PC-9 (cell line): Measurements from ENCODE around the gene CFAP54. TPM values are rescaled to one million over a fixed set of nuclear protein-coding genes. Genes with fewer than 3 reads are reported as not detected.

Experiments
- BruUV-seq: library from RNA; stranded (reverse); fragments of 400-500 nt; replicated peaks from 2 replicates; lab custom pipeline; 2021; lab: Mats Ljungman, UMichigan
- CTCF ChIA-PET: fragments of 300-600 bp; sonication (Branson Sonifier 250); formaldehyde crosslinking; loops from one replicate; lab custom pipeline; 2022; ENCODE audit warnings: antibody characterized with exemption; lab: Charles Lee
- POLR2A ChIA-PET: fragments of 300-600 bp; sonication (Branson Sonifier 250); formaldehyde crosslinking; loops from one replicate; lab custom pipeline; 2022; ENCODE audit warnings: antibody characterized with exemption; ENCODE audit not compliant: unreplicated experiment; lab: Charles Lee
- DNase-seq, 2 experiments: peaks; one replicate each; pipeline versions ENCODE4 v3.0.0 to v3.0.0-alpha.2; 2015 to 2022; ENCODE audit warnings: mixed read lengths in 1 of 2
- H2AFZ ChIP-seq: fragments of 200-600 bp; sonication (generic); 2 replicates; pipeline ENCODE4 v1.8.1; 2017; ENCODE audit warnings: antibody characterized with exemption
- H3F3A ChIP-seq: fragments of 200-600 bp; sonication (generic); 2 replicates; pipeline ENCODE4 v1.8.1; 2017; ENCODE audit warnings: antibody characterized with exemption, mild to moderate bottlenecking, low read depth; ENCODE audit not compliant: insufficient read depth
- H3K27ac ChIP-seq: fragments of 200-600 bp; sonication (generic); 2 replicates; pipeline ENCODE4 v1.6.1; 2016; ENCODE audit warnings: mixed run types
- H3K27me3 ChIP-seq: fragments of 200-600 bp; sonication (generic); 2 replicates; pipeline ENCODE4 v1.6.1; 2016; ENCODE audit warnings: low read depth, mixed run types; ENCODE audit not compliant: insufficient read depth
- H3K36me3 ChIP-seq: fragments of 200-600 bp; sonication (generic); 2 replicates; pipeline ENCODE4 v1.6.1; 2016; ENCODE audit warnings: low read depth, mixed run types
- H3K4me1 ChIP-seq: fragments of 200-600 bp; sonication (generic); replicated peaks from 2 replicates; pipeline ENCODE4 v1.6.1; 2016; ENCODE audit warnings: mixed run types; ENCODE audit not compliant: insufficient read depth
- H3K4me2 ChIP-seq: fragments of 200-600 bp; sonication (generic); 2 replicates; pipeline ENCODE4 v1.6.1; 2017; ENCODE audit warnings: mixed run types
- H3K4me3 ChIP-seq: fragments of 200-600 bp; sonication (generic); 2 replicates; pipeline ENCODE4 v1.6.1; 2016; ENCODE audit warnings: mixed run types
- H3K79me2 ChIP-seq: fragments of 200-600 bp; sonication (generic); 2 replicates; pipeline ENCODE4 v1.6.1; 2017; ENCODE audit warnings: low read depth, mixed run types
- H3K9me2 ChIP-seq: fragments of 200-600 bp; sonication (generic); 2 replicates; pipeline ENCODE4 v1.8.1; 2017; ENCODE audit warnings: mild to moderate bottlenecking; ENCODE audit not compliant: insufficient read depth
- H3K9me3 ChIP-seq: fragments of 200-600 bp; sonication (generic); 2 replicates; pipeline ENCODE4 v1.8.1; 2016; ENCODE audit warnings: low read depth; ENCODE audit not compliant: insufficient read depth
- H4K20me1 ChIP-seq: fragments of 200-600 bp; sonication (generic); 2 replicates; pipeline ENCODE4 v1.8.1; 2017; ENCODE audit not compliant: insufficient read depth
- CTCF ChIP-seq: fragments of 200-600 bp; sonication (generic); conservative IDR thresholded peaks from 2 replicates; pipeline ENCODE4 v1.6.1; 2017; ENCODE audit warnings: mixed run types, antibody characterized with exemption, mild to moderate bottlenecking, moderate library complexity
- EZH2 ChIP-seq: fragments of 200-600 bp; sonication (generic); IDR thresholded peaks from 2 replicates; pipeline ENCODE4 v1.8.0; 2017; ENCODE audit warnings: antibody characterized with exemption, low read depth
- intact Hi-C: fragments of 100-400 bp; cut with micrococcal nuclease; formaldehyde crosslinking; loops from one replicate; pipeline ENCODE4 v1.10.0; 2022; ENCODE audit not compliant: unreplicated experiment
- total RNA-seq: library from RNA; stranded (reverse); gene quantifications from 2 replicates; pipeline ENCODE4 v1.2.3, GENCODE V29; 2021

Gene CFAP54
- total RNA-seq, 1 experiment from 2014 or later, result 16.4 TPM

- H3K27me3 ChIP-seq, result no peaks in the 10 kb centered on the region
- intact Hi-C loops, result no loop called here
- no TSS peak for BruUV-seq
- no peak for DNase-seq
- H3K27ac ChIP-seq, result no peak overlapping the region
- TF ChIP-seq EZH2 (no peak), CTCF (no peak)
- no peak overlapping the region for H2AFZ ChIP-seq
- H3K9me3 ChIP-seq, result peaks cover 8% of the 10 kb centered on the region; the same call in 1 of the 2 replicates
- no peaks in the 10 kb centered on the region for H3F3A ChIP-seq
- no peaks in the 10 kb centered on the region for H3K79me2 ChIP-seq
- CTCF ChIA-PET, result no interaction called here
- H3K9me2 ChIP-seq, result peaks cover 5% of the 10 kb centered on the region; the same call in 1 of the 2 replicates
- no peaks in the 10 kb centered on the region for H3K4me1 ChIP-seq
- POLR2A ChIA-PET, result no interaction called here
- no peak overlapping the region for H3K4me2 ChIP-seq
- no peaks in the 10 kb centered on the region for H3K36me3 ChIP-seq
- no peak overlapping the region for H3K4me3 ChIP-seq
- H4K20me1 ChIP-seq, result no peaks in the 10 kb centered on the region
These were observed 147.5 kb downstream of the CFAP54 start for GRCh38 chr12:96636895-96637294.

GRCh38 chr12:96648923-96649322, 159.5 kb downstream of the CFAP54 start:
- CTCF ChIA-PET, result no interaction called here
- H3K4me2 ChIP-seq, result no peak overlapping the region

GRCh38 chr12:96652870-96653269, 163.5 kb downstream of the CFAP54 start:
- no peak overlapping the region for H3K4me3 ChIP-seq
- H3F3A ChIP-seq, result no peaks in the 10 kb centered on the region
- no peaks in the 10 kb centered on the region for H3K36me3 ChIP-seq
- ChIA-PET CTCF (interaction anchor here (0.6 kb wide), 1 partner anchor 195 kb away, joined by 3 read pairs; no protein-coding TSS in a partner anchor), POLR2A (no interaction called here)
- no peak for DNase-seq
- H3K9me3 ChIP-seq, result no peaks in the 10 kb centered on the region
- no peaks in the 10 kb centered on the region for H3K79me2 ChIP-seq
- no peak overlapping the region for H2AFZ ChIP-seq
- intact Hi-C loops, result no loop called here
- H3K9me2 ChIP-seq, result no peaks in the 10 kb centered on the region
- no peaks in the 10 kb centered on the region for H3K27me3 ChIP-seq
- TF ChIP-seq CTCF (no peak), EZH2 (no peak)
- H4K20me1 ChIP-seq, result no peaks in the 10 kb centered on the region
- BruUV-seq, result no TSS peak
- no peak overlapping the region for H3K4me2 ChIP-seq
- H3K4me1 ChIP-seq, result no peaks in the 10 kb centered on the region
- H3K27ac ChIP-seq, result no peak overlapping the region

More at GRCh38 chr12:96648923-96649322, 159.5 kb downstream of the CFAP54 start:
- no peaks in the 10 kb centered on the region for H3K9me2 ChIP-seq
- no peak overlapping the region for H2AFZ ChIP-seq
- no peak overlapping the region for H3K4me3 ChIP-seq
- no peak for TF ChIP-seq EZH2
- TF ChIP-seq CTCF, result no peak
- no peaks in the 10 kb centered on the region for H4K20me1 ChIP-seq
- H3K36me3 ChIP-seq, result no peaks in the 10 kb centered on the region
- H3K27ac ChIP-seq, result no peak overlapping the region
- no peaks in the 10 kb centered on the region for H3K4me1 ChIP-seq
- H3K79me2 ChIP-seq, result no peaks in the 10 kb centered on the region
- H3F3A ChIP-seq, result no peaks in the 10 kb centered on the region
- intact Hi-C loops, result no loop called here
- no peaks in the 10 kb centered on the region for H3K9me3 ChIP-seq
- POLR2A ChIA-PET, result no interaction called here
- H3K27me3 ChIP-seq, result no peaks in the 10 kb centered on the region
- BruUV-seq, result no TSS peak
- no peak for DNase-seq
